SU-DHL-6 (cell line): ENCODE results near the gene DPP6.

Experiments
- EZH2phosphoT487 ChIP-seq: fragments of 200-600 bp; sonication (generic), shearing (Covaris generic); conservative IDR thresholded peaks from 2 replicates; pipeline ENCODE4 v1.6.1; 2018; ENCODE audit warnings: mild to moderate bottlenecking, antibody characterized with exemption, low read length, moderate library complexity, mixed read lengths
- TF ChIP-seq, protein P1 (sequence below): fragments of 200-600 bp; sonication (generic); IDR thresholded peaks from one replicate; pipeline ENCODE4 v1.5.1; 2017; ENCODE audit warnings: antibody characterized with exemption, mild to moderate bottlenecking, low read length, moderate library complexity; ENCODE audit not compliant: insufficient read depth, poor library complexity, severe bottlenecking

- TF ChIP-seq, protein P1, sequence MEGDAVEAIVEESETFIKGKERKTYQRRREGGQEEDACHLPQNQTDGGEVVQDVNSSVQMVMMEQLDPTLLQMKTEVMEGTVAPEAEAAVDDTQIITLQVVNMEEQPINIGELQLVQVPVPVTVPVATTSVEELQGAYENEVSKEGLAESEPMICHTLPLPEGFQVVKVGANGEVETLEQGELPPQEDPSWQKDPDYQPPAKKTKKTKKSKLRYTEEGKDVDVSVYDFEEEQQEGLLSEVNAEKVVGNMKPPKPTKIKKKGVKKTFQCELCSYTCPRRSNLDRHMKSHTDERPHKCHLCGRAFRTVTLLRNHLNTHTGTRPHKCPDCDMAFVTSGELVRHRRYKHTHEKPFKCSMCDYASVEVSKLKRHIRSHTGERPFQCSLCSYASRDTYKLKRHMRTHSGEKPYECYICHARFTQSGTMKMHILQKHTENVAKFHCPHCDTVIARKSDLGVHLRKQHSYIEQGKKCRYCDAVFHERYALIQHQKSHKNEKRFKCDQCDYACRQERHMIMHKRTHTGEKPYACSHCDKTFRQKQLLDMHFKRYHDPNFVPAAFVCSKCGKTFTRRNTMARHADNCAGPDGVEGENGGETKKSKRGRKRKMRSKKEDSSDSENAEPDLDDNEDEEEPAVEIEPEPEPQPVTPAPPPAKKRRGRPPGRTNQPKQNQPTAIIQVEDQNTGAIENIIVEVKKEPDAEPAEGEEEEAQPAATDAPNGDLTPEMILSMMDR = no peak
- no peak for TF ChIP-seq EZH2phosphoT487
Observed at GRCh38 chr7:154795437-154795836, 743.2 kb downstream of the DPP6 start.
